Stomach (tissue), 9 donors: Measurements from ENCODE around the gene FAXDC2. TPM values are rescaled to one million over a fixed set of nuclear protein-coding genes. Genes with fewer than 3 reads are reported as not detected.

ENCODE experiments used
- DNase-seq, 2 donors: peaks; one replicate each; pipeline versions ENCODE4 v3.0.0 to v3.0.0-alpha.2; 2013 to 2019
- H3K27ac ChIP-seq, 5 donors: fragments of 200-600 bp in 4 of 5; sonication (generic) in 4 of 5; one replicate each; pipeline ENCODE4 v1.5.1; 2013 to 2019; ENCODE audit warnings: mild to moderate bottlenecking in 1 of 5, moderate library complexity in 1 of 5
- H3K27me3 ChIP-seq, 3 donors: fragments of 200-600 bp; sonication (generic); one replicate each; pipeline ENCODE4 v1.5.1; 2017 to 2019; ENCODE audit warnings: mixed run types in 1 of 3
- H3K36me3 ChIP-seq, 4 donors: fragments of 200-600 bp; sonication (generic); 1 replicate in 3 of 4; 2 replicates in 1 of 4; pipeline ENCODE4 v1.5.1; 2016 to 2019
- H3K4me1 ChIP-seq, 4 donors: fragments of 200-600 bp; sonication (generic); one replicate each; pipeline ENCODE4 v1.5.1; 2016 to 2019
- H3K4me3 ChIP-seq, 4 donors: fragments of 200-600 bp; sonication (generic) in 3 of 4; one replicate each; pipeline ENCODE4 v1.5.1; 2016 to 2019; ENCODE audit warnings: mild to moderate bottlenecking in 1 of 4
- H3K9me3 ChIP-seq, 4 donors: fragments of 200-600 bp; sonication (generic); one replicate each; pipeline ENCODE4 v1.5.1; 2016 to 2019
- EP300 ChIP-seq: sonication (generic); formaldehyde crosslinking; IDR thresholded peaks from one replicate; pipeline ENCODE4 v1.6.1; 2017; ENCODE audit warnings: antibody characterized with exemption
- POLR2A ChIP-seq, 4 donors: fragments of 450-650 bp; IDR thresholded peaks; one replicate each; pipeline ENCODE4 v1.6.1; 2016; ENCODE audit warnings: antibody characterized with exemption in 4 of 4, control low read depth in 2 of 4, mild to moderate bottlenecking in 1 of 4, moderate library complexity in 1 of 4
- POLR2AphosphoS5 ChIP-seq, 3 donors: sonication (generic); formaldehyde crosslinking; IDR thresholded peaks; one replicate each; pipeline ENCODE4 v1.6.1; 2016; ENCODE audit warnings: antibody characterized with exemption in 3 of 3
- WGBS, 5 donors: extraction: QIAGEN DNeasy Blood & Tissue Kit in 3 of 5; methylation state at CpG; one replicate each; pipeline versions ENCODE4 v1.1.5 to v1.1.7; 2013 to 2018; 5-methylcytosine and 5-hydroxymethylcytosine counted together
- intact Hi-C: fragments of 100-400 bp; cut with DNase I; formaldehyde crosslinking; loops from one replicate; pipeline ENCODE4 v1.15.1; 2023; ENCODE audit warnings: low total_unique reads
- polyA plus RNA-seq, 3 donors: library from polyadenylated mRNA; stranded (reverse); fragments of 200-250 nt; gene quantifications; one replicate each; pipeline ENCODE4 v1.2.3, GENCODE V29; 2013
- total RNA-seq, 5 donors: library from RNA; depleted of rRNA; stranded (reverse); fragments of >200 nt; gene quantifications; one replicate each; pipeline versions ENCODE4 v1.1.0 to v1.2.3, GENCODE V29; 2014 to 2016
- TF ChIP-seq, protein P1 (sequence below), 7 experiments: fragments of 450-650 bp in 4 of 7; fragments of 200-600 bp in 3 of 7; sonication (generic) in 3 of 7; IDR thresholded peaks; one replicate each; pipeline ENCODE4 v1.5.1; 2016 to 2019; ENCODE audit warnings: antibody characterized with exemption in 7 of 7, control low read depth in 2 of 7, mild to moderate bottlenecking in 1 of 7
- donor health status: healthy with polysubstance abuse.
- donor health status: Bipolar disorder and iron deficiency.
- donor health status: healthy.

The FAXDC2 gene
- total and polyA plus RNA-seq, 8 donors, result 4.9 to 160 (median 18.1) TPM

DNA sequence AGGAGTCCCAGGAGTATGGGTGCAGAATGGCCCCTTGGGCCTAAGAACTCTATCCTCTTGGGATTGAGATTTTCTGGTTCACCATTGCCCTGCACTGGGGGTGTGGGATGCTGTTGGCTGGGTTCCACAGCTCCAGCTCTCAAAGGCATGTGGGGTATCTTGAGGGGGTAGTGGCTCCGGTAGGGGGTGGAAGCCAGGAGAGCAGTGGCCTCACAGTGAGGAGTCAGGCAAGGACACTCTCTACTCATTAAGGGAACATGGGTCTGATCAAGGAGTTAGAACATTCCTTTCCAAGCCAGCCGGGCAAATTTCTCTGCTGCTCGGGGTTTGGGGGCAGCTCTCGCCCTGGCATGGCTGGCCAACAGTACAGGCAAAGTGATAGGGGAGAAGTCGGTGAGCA lies 62.2 kb downstream of the FAXDC2 start:
- Histone ChIP-seq H3K27me3 (no peaks in the 10 kb centered on the region), H3K4me1 (peaks cover 40 to 58% (median 54%) of the 10 kb centered on the region in 4 donors), H3K36me3 (peaks cover 29 to 35% (median 32%) of the 10 kb centered on the region in 4 donors), H3K4me3 (no peak overlapping the region), H3K9me3 (no peaks in the 10 kb centered on the region), H3K27ac (no peak overlapping the region)
- intact Hi-C loops, result no loop called here
- no peak for DNase-seq
- TF ChIP-seq EP300, result no peak
- TF ChIP-seq, protein P1, sequence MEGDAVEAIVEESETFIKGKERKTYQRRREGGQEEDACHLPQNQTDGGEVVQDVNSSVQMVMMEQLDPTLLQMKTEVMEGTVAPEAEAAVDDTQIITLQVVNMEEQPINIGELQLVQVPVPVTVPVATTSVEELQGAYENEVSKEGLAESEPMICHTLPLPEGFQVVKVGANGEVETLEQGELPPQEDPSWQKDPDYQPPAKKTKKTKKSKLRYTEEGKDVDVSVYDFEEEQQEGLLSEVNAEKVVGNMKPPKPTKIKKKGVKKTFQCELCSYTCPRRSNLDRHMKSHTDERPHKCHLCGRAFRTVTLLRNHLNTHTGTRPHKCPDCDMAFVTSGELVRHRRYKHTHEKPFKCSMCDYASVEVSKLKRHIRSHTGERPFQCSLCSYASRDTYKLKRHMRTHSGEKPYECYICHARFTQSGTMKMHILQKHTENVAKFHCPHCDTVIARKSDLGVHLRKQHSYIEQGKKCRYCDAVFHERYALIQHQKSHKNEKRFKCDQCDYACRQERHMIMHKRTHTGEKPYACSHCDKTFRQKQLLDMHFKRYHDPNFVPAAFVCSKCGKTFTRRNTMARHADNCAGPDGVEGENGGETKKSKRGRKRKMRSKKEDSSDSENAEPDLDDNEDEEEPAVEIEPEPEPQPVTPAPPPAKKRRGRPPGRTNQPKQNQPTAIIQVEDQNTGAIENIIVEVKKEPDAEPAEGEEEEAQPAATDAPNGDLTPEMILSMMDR (IDR thresholded peaks at IDR 0.05), result no peak
- TF ChIP-seq POLR2A (IDR thresholded peaks at IDR 0.05), result no peak
- no peak for TF ChIP-seq POLR2AphosphoS5 (IDR thresholded peaks at IDR 0.05)
- WGBS, 5 donors, result 58 to 77% (median 70%) methylated on average over 5 of the region's 5 CpGs

DNA sequence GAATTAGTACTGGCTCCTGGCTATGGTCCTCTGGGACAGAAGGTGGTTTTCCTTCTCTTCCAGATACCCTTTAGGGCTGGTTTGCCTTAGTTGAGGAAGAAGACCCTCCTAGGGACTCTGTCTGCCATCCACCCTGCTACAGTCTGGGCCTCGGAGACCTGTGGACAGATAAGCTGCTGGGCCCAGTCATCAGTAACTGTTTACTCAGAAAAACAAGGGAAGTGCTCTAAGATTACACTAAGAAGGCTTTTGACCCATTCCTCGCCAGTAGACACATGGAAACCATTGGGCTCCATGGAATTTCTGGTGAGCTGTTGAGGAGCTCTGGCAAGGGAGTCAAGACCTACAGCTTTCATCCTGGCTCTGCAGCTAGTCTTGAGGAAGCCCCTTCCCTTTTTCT lies 64.0 kb downstream of the FAXDC2 start:
- TF ChIP-seq POLR2A (IDR thresholded peaks at IDR 0.05), result no peak
- Histone ChIP-seq H3K36me3 (peaks cover 12 to 17% (median 15%) of the 10 kb centered on the region in 4 donors), H3K27me3 (no peaks in the 10 kb centered on the region), H3K4me1 (peaks cover 56 to 75% (median 72%) of the 10 kb centered on the region in 4 donors), H3K27ac (no peak overlapping the region), H3K4me3 (no peak overlapping the region), H3K9me3 (no peaks in the 10 kb centered on the region)
- DNase-seq, result no peak
- intact Hi-C loops, result no loop called here
- WGBS, 5 donors, result 22 to 54% (median 36%) methylated on average over 2 of the region's 2 CpGs

DNA sequence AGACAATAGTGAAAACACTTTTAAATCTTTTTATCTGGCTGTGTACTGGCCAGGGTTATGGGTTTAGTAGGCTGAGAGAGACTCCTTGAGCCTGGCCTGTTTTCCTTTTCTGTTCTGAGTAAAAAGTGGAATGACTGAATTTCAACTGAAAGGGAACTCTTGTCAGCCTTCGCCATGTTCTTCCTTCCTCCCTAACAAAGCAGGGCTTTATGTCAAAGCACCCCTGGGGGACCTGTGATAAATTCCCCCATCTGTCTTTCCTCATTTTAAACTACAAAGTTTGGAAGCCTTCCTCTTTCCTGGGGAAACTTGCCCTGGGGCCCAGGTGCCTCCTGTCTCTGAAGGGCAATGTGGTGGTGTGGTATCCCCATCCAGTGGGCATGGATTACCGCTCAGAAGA lies 65.5 kb downstream of the FAXDC2 start:
- intact Hi-C loops, result no loop called here
- 77 to 98% (median 80%) methylated on average over 2 of the region's 2 CpGs for WGBS, 5 donors
- Histone ChIP-seq H3K4me1 (peaks cover 71 to 91% (median 84%) of the 10 kb centered on the region in 4 donors), H3K4me3 (no peak overlapping the region), H3K27ac (no peak overlapping the region), H3K27me3 (no peaks in the 10 kb centered on the region), H3K9me3 (no peaks in the 10 kb centered on the region), H3K36me3 (peaks cover 0 to 1% (median 0%) of the 10 kb centered on the region in 4 donors)
- no peak for TF ChIP-seq EP300
- TF ChIP-seq, protein P1 (IDR thresholded peaks at IDR 0.05), result no peak
- no peak for TF ChIP-seq POLR2AphosphoS5 (IDR thresholded peaks at IDR 0.05)
- TF ChIP-seq POLR2A (IDR thresholded peaks at IDR 0.05), result no peak
- no peak for DNase-seq

DNA sequence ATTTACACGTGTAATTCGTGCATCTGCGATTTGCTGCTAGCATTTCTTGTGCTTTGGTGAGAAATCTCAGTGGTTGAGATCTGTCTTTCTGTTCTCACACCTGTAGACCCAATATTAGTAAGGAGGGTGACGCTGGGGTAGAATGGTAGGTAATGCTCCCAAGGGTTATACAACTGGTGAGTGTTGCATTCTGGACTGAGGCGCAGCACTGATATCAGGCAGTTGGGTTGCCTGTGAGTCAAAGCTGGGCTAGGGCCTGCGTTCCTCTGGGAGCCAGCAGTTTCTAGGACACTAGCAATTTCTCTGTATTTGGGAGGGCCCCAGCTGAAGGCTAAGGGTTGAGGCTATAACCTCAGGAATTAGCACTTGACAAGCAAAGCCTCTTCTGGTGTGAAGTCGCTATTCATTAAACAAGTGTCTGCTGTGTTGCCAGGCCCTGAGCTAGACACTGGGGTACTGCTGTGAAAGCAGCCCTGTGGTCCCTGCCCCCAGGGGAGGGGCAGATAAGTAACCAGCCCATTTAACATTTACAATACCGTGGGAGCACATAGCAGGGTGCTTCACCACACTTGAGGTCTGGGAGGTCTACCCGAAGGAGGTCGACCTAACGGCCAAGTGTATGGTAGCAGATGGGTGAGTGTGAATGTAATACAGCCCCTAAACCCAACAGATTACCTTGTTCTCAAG lies 66.5 kb downstream of the FAXDC2 start:
- Histone ChIP-seq H3K27ac (peak overlapping the region in 1 of 5 donors; percentile 26), H3K36me3 (no peaks in the 10 kb centered on the region), H3K4me3 (no peak overlapping the region), H3K4me1 (peaks cover 75 to 100% (median 91%) of the 10 kb centered on the region in 4 donors), H3K27me3 (no peaks in the 10 kb centered on the region), H3K9me3 (no peaks in the 10 kb centered on the region)
- DNase-seq, result no peak
- TF ChIP-seq POLR2AphosphoS5 (IDR thresholded peaks at IDR 0.05), result no peak
- TF ChIP-seq EP300, result no peak
- TF ChIP-seq, protein P1 (IDR thresholded peaks at IDR 0.05), result no peak
- no peak for TF ChIP-seq POLR2A (IDR thresholded peaks at IDR 0.05)
- 60 to 71% (median 65%) methylated on average over 9 to 11 of the region's 11 CpGs for WGBS, 5 donors
- intact Hi-C loops, result no loop called here
